GM12892 (cell line): ENCODE measurements around the gene LY6G6C.

Source experiments
- POLR2A ChIP-seq: IDR thresholded peaks from 2 replicates; pipeline ENCODE4 v1.6.1; 2011; ENCODE audit warnings: low read depth, low read length, control low read depth
- POLR2AphosphoS5 ChIP-seq: IDR thresholded peaks from 2 replicates; pipeline ENCODE4 v1.6.1; 2011; ENCODE audit warnings: low read depth, low read length, control low read depth
- TAF1 ChIP-seq: IDR thresholded peaks from 2 replicates; pipeline ENCODE4 v1.6.1; 2011; ENCODE audit warnings: low read depth, mild to moderate bottlenecking, control low read depth, low read length, borderline replicate concordance

- TF ChIP-seq TAF1 (no peak), POLR2AphosphoS5 (no peak), POLR2A (no peak)
Observed at GRCh38 chr6:31701666-31702404, 19.7 kb downstream of the LY6G6C start.
